ENCODE results near the gene OTOP3. TPM values are rescaled to one million over a fixed set of nuclear protein-coding genes. Genes with fewer than 3 reads are reported as not detected.
A peak's percentile ranks its signal among the peaks of the same experiment; 100 is the strongest.

OTOP3 gene
- total RNA-seq, 1 donor from 2014 or later, result 0.80 TPM

DNA sequence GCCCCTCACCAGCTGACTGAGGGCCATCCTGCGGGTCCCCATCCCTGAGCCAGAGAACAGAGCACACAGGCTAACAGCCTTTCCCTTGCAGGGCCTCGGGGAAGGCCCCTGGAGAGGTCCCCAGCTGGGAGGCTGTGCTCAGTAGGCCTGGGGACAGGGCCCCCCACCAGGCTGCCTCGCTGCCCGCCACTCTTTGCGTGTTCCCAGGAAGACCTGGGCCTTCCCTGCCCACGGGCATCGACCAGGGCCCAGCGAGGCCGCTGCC, 36.1 kb downstream of the OTOP3 start:
- H3K4me3 Mint-ChIP-seq, result peak overlapping the region; percentile 83
- peaks cover 47% of the 10 kb centered on the region for H3K27me3 Mint-ChIP-seq
- TF ChIP-seq, protein P1, sequence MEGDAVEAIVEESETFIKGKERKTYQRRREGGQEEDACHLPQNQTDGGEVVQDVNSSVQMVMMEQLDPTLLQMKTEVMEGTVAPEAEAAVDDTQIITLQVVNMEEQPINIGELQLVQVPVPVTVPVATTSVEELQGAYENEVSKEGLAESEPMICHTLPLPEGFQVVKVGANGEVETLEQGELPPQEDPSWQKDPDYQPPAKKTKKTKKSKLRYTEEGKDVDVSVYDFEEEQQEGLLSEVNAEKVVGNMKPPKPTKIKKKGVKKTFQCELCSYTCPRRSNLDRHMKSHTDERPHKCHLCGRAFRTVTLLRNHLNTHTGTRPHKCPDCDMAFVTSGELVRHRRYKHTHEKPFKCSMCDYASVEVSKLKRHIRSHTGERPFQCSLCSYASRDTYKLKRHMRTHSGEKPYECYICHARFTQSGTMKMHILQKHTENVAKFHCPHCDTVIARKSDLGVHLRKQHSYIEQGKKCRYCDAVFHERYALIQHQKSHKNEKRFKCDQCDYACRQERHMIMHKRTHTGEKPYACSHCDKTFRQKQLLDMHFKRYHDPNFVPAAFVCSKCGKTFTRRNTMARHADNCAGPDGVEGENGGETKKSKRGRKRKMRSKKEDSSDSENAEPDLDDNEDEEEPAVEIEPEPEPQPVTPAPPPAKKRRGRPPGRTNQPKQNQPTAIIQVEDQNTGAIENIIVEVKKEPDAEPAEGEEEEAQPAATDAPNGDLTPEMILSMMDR (conservative IDR thresholded peaks at IDR 0.05), result no peak
- no peaks in the 10 kb centered on the region for H3K36me3 Mint-ChIP-seq
- H3K9me3 Mint-ChIP-seq, result no peaks in the 10 kb centered on the region
- H3K4me1 Mint-ChIP-seq (ENCODE audit: unreplicated experiment), result peaks cover 9% of the 10 kb centered on the region
- H3K27ac Mint-ChIP-seq, result no peak overlapping the region
- no peak for DNase-seq (ENCODE audit: extremely low spot score, unreplicated experiment)

DNA sequence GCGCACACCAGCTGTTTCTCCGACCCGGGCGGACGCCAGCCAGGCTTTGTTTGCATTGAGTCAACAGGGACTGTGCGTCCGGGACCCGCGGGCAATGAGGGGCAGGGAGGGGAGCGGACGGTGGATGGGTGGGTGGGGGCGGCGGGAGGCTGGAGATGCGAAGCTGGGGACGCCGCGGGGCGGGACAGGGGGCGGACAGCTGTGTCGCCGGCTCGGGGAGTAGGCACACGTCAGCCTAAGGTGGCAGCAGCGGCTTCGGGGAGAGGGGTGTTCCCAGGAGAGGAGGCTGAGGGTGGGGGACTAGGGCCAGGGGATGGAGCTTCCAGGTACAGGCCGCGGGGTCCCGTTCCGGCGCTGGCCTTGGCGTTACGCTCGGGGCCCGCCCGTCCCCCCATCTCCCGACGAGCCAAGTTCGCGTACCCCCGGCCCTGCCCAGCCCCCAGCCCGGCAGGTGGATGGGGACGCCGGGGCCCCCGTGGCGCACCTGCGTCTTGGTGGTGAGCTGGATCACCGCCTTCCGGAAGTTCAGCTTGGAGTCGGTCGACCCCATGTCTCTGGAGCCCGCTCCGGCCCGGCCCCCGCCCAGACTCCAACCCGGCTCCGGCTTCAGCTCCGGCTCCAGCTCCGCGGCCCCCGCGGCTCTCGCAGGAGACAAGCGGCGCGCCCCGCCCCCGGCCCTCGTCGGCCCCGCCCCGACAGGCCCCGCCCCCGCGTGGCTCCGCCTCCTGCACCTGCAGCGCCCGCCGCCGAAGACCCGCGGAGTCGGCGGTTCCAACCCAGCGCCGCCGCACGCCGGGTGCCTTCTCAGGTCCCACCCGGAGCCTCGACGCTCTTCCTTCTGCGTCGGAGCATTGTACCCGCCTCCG, 36.6 kb downstream of the OTOP3 start, which contains the start of gene HID1:
Gene HID1, minus strand, starts transcription at position 653 of the 866 bp plus-strand sequence. Its CDS starts 103 bp downstream, at position 550.
- Mint-ChIP-seq H3K9me3 (no peaks in the 10 kb centered on the region), H3K27me3 (peaks cover 49% of the 10 kb centered on the region), H3K36me3 (no peaks in the 10 kb centered on the region), H3K4me1 (ENCODE audit: unreplicated experiment) (peaks cover 9% of the 10 kb centered on the region), H3K4me3 (peak within 1 kb of the TSS; percentile 83), H3K27ac (peak within 1 kb of the TSS; percentile 50)
- peak; percentile 70 for DNase-seq (ENCODE audit: extremely low spot score, unreplicated experiment)
- TF ChIP-seq, protein P1 (conservative IDR thresholded peaks at IDR 0.05), result no peak

DNA sequence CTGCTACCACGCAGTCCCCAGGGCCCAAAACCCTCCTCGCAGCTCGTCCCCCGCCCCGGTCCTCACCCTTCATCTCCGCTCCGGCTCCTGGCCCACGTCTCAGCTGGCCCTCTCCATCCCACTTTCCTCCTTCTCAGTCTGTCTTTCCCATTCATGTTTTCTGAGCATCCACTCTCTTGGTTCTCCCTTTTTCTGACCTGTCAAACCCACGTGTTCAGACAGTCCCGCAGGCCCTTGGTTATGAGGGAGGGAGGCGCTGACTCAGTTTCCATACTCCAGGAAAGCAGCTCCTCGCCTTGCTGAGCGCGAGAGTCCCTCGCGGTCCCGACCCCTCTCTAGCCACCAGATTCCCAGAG, 37.3 kb downstream of the OTOP3 start:
- Mint-ChIP-seq H3K36me3 (no peaks in the 10 kb centered on the region), H3K9me3 (no peaks in the 10 kb centered on the region), H3K4me1 (ENCODE audit: unreplicated experiment) (peaks cover 9% of the 10 kb centered on the region), H3K27ac (peak overlapping the region; percentile 6), H3K27me3 (peaks cover 51% of the 10 kb centered on the region), H3K4me3 (peak overlapping the region; percentile 82)
- no peak for DNase-seq (ENCODE audit: extremely low spot score, unreplicated experiment)
- TF ChIP-seq, protein P1 (conservative IDR thresholded peaks at IDR 0.05), result no peak

DNA sequence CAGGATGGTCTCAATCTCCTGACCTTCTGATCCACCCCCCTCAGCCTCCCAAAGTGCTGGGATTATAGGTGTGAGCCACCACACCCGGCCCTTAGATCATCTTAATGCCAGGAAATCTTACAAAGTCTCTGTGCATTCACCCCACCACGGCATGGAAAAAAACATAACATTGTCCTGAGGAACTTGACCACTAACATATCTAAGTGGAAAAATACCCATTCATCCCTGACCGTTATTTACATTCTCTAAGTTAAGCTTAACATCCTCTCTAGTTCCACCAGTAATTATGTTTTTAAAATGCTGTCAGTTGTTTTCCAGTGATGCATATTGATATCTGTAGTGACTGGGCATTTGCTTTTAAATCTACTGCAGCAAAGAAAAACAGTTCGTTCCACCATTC, 40.2 kb downstream of the OTOP3 start:
- peak overlapping the region; percentile 32 for H3K27ac Mint-ChIP-seq
- TF ChIP-seq, protein P1 (conservative IDR thresholded peaks at IDR 0.05), result no peak
- no peak overlapping the region for H3K4me3 Mint-ChIP-seq
- H3K27me3 Mint-ChIP-seq, result peaks cover 46% of the 10 kb centered on the region
- H3K36me3 Mint-ChIP-seq, result no peaks in the 10 kb centered on the region
- no peak for DNase-seq (ENCODE audit: extremely low spot score, unreplicated experiment)
- H3K4me1 Mint-ChIP-seq (ENCODE audit: unreplicated experiment), result peaks cover 9% of the 10 kb centered on the region
- H3K9me3 Mint-ChIP-seq, result no peaks in the 10 kb centered on the region

DNA sequence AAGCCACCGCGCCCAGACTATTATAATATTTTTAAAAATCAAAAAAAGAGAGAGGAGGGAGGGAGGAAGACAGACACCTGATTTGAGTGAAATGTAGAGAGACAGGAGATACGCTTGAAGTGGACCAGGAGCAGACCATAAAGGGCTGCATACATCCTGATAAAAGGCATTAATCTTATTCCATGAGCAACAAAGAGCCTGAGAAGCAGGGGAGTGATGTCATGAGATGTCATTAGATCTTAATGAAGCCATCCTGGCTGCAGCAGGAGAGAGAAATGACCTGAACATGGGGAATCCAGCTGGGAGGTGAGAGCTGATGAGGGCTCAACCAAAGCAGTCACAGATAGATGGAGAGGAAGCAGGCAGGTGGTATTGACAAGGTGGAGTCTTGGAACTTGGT, 42.1 kb downstream of the OTOP3 start:
- no peak for DNase-seq (ENCODE audit: extremely low spot score, unreplicated experiment)
- H3K4me3 Mint-ChIP-seq, result no peak overlapping the region
- no peaks in the 10 kb centered on the region for H3K9me3 Mint-ChIP-seq
- TF ChIP-seq, protein P1 (conservative IDR thresholded peaks at IDR 0.05), result no peak
- H3K27ac Mint-ChIP-seq, result no peak overlapping the region
- H3K4me1 Mint-ChIP-seq (ENCODE audit: unreplicated experiment), result peaks cover 11% of the 10 kb centered on the region
- no peaks in the 10 kb centered on the region for H3K36me3 Mint-ChIP-seq
- H3K27me3 Mint-ChIP-seq, result peaks cover 37% of the 10 kb centered on the region
